ENCODE measurements around the gene BABAM1.

Gene BABAM1

GRCh38 chr19:17242431-17243208 lies 24.6 kb upstream of the BABAM1 start:
- Histone ChIP-seq H3K9me3 (ENCODE audit: severe bottlenecking) (no peaks in the 10 kb centered on the region), H3K27me3 (ENCODE audit: insufficient read depth, low read depth, severe bottlenecking) (no peaks in the 10 kb centered on the region), H3K27ac (peak overlapping the region; percentile 89), H3K4me3 (ENCODE audit: low read depth, low read length) (peak overlapping the region; percentile 72), H3K36me3 (peaks cover 46% of the 10 kb centered on the region)
- no peak for TF ChIP-seq CTCF (IDR thresholded peaks at IDR 0.05; ENCODE audit: low read depth, low read length)
- no peak for DNase-seq

- peaks cover 39% of the 10 kb centered on the region for H3K36me3 ChIP-seq
- H3K4me3 ChIP-seq (ENCODE audit: low read depth, low read length), result peak overlapping the region; percentile 72
- no peak for TF ChIP-seq CTCF (IDR thresholded peaks at IDR 0.05; ENCODE audit: low read depth, low read length)
- no peak for DNase-seq
- H3K9me3 ChIP-seq (ENCODE audit: severe bottlenecking), result no peaks in the 10 kb centered on the region
- H3K27me3 ChIP-seq (ENCODE audit: insufficient read depth, low read depth, severe bottlenecking), result no peaks in the 10 kb centered on the region
- H3K27ac ChIP-seq, result peak overlapping the region; percentile 89
Observed at GRCh38 chr19:17243211-17243829, 23.9 kb upstream of the BABAM1 start.

- Histone ChIP-seq H3K4me3 (ENCODE audit: low read depth, low read length) (peak overlapping the region; percentile 72), H3K36me3 (peaks cover 31% of the 10 kb centered on the region), H3K9me3 (ENCODE audit: severe bottlenecking) (no peaks in the 10 kb centered on the region), H3K27ac (peak overlapping the region; percentile 89), H3K27me3 (ENCODE audit: insufficient read depth, low read depth, severe bottlenecking) (no peaks in the 10 kb centered on the region)
- peak; percentile 46 for DNase-seq
- TF ChIP-seq CTCF (IDR thresholded peaks at IDR 0.05; ENCODE audit: low read depth, low read length), result no peak
Observed at GRCh38 chr19:17243830-17244617, 23.2 kb upstream of the BABAM1 start.

GRCh38 chr19:17244618-17245534 lies 22.4 kb upstream of the BABAM1 start:
- H3K36me3 ChIP-seq, result peaks cover 24% of the 10 kb centered on the region
- H3K27ac ChIP-seq, result peak overlapping the region; percentile 89
- DNase-seq, result no peak
- no peaks in the 10 kb centered on the region for H3K9me3 ChIP-seq (ENCODE audit: severe bottlenecking)
- peak overlapping the region; percentile 72 for H3K4me3 ChIP-seq (ENCODE audit: low read depth, low read length)
- H3K27me3 ChIP-seq (ENCODE audit: insufficient read depth, low read depth, severe bottlenecking), result no peaks in the 10 kb centered on the region
- no peak for TF ChIP-seq CTCF (IDR thresholded peaks at IDR 0.05; ENCODE audit: low read depth, low read length)

- DNase-seq, result no peak
- Histone ChIP-seq H3K27ac (peak within 1 kb of the TSS; percentile 99), H3K27me3 (ENCODE audit: insufficient read depth, low read depth, severe bottlenecking) (no peaks in the 10 kb centered on the region), H3K9me3 (ENCODE audit: severe bottlenecking) (no peaks in the 10 kb centered on the region), H3K36me3 (peaks cover 21% of the 10 kb centered on the region), H3K4me3 (ENCODE audit: low read depth, low read length) (peak within 1 kb of the TSS; percentile 72)
- no peak for TF ChIP-seq CTCF (IDR thresholded peaks at IDR 0.05; ENCODE audit: low read depth, low read length)
Observed at GRCh38 chr19:17245535-17245984, 21.7 kb upstream of the BABAM1 start, which contains the start of gene NR2F6. TSS of gene NR2F6 (minus strand) at chr19:17245919. CDS start at chr19:17245220, 699 bp downstream.

Measured in WERI-Rb-1 (cell line).